ENCODE measurements around the gene PTX4. TPM values are rescaled to one million over a fixed set of nuclear protein-coding genes. Genes with fewer than 3 reads are reported as not detected.

Gene PTX4
- total RNA-seq, 1 donor from 2014 or later = not detected

DNA sequence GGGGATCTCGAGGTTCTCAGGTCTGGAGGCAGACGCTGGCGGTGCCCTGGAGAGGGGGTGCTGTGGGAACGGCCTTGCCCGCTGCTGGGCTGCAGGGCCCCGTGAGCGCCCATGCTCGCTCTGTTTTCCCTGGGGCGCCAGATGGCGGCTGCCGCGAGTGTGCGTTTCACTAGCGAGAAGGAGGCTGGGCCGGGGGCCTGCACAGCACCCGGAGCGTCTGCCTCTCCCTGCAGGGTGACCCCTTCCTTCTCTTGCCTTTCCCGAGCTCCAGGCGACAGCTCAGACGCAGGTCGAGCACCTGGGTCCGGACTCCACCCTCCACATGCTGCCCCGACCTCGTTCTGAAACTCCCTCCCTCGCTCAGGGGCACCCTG, 7.1 kb upstream of the PTX4 start:
- TF ChIP-seq, protein P1, sequence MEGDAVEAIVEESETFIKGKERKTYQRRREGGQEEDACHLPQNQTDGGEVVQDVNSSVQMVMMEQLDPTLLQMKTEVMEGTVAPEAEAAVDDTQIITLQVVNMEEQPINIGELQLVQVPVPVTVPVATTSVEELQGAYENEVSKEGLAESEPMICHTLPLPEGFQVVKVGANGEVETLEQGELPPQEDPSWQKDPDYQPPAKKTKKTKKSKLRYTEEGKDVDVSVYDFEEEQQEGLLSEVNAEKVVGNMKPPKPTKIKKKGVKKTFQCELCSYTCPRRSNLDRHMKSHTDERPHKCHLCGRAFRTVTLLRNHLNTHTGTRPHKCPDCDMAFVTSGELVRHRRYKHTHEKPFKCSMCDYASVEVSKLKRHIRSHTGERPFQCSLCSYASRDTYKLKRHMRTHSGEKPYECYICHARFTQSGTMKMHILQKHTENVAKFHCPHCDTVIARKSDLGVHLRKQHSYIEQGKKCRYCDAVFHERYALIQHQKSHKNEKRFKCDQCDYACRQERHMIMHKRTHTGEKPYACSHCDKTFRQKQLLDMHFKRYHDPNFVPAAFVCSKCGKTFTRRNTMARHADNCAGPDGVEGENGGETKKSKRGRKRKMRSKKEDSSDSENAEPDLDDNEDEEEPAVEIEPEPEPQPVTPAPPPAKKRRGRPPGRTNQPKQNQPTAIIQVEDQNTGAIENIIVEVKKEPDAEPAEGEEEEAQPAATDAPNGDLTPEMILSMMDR (conservative IDR thresholded peaks at IDR 0.05) = no peak
- Mint-ChIP-seq H3K9me3 (no peaks in the 10 kb centered on the region), H3K27ac (no peak overlapping the region), H3K4me3 (no peak overlapping the region), H3K36me3 (no peaks in the 10 kb centered on the region), H3K4me1 (ENCODE audit: unreplicated experiment) (peaks cover 8% of the 10 kb centered on the region), H3K27me3 (no peaks in the 10 kb centered on the region)
- no peak for DNase-seq (ENCODE audit: extremely low spot score, unreplicated experiment)

DNA sequence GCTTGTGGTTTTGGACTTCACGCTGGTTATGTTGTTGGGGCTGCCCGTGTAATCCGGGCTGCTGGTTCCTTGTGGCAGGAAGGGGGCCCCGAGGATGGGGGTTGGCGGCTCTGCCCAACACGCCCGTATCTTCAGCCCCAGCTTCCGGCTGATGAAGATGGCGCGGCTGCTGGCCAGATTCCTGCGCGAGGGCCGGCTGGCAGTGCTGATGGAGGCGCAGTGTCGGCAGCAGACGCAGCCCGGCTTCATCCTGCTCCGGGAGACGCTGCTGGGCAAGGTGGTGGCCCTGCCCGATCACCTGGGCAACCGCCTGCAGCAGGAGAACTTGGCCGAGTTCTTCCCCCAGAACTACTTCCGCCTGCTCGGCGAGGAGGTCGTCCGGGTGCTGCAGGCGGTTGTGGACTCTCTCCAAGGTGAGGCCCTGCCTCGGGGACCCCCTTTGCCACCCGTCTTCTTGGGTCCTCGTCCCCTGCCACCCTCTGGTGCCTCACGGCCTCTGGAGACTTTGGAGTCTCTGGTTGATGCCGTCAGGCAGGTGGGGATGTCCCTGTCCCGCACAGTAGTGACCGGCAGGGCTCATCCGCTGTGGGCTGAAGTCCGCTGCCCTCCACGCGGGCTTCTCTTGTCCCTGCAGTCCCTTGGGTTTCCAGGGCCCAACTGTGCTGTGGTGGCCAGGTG, 6.6 kb upstream of the PTX4 start:
- H3K27me3 Mint-ChIP-seq = no peaks in the 10 kb centered on the region
- DNase-seq (ENCODE audit: extremely low spot score, unreplicated experiment) = no peak
- H3K4me1 Mint-ChIP-seq (ENCODE audit: unreplicated experiment) = peaks cover 8% of the 10 kb centered on the region
- no peak overlapping the region for H3K4me3 Mint-ChIP-seq
- no peaks in the 10 kb centered on the region for H3K9me3 Mint-ChIP-seq
- TF ChIP-seq, protein P1 (conservative IDR thresholded peaks at IDR 0.05) = no peak
- no peak overlapping the region for H3K27ac Mint-ChIP-seq
- no peaks in the 10 kb centered on the region for H3K36me3 Mint-ChIP-seq

- H3K36me3 Mint-ChIP-seq = no peaks in the 10 kb centered on the region
- H3K4me1 Mint-ChIP-seq (ENCODE audit: unreplicated experiment) = peaks cover 8% of the 10 kb centered on the region
- peak overlapping the region; percentile 97 for H3K4me3 Mint-ChIP-seq
- TF ChIP-seq, protein P1 (conservative IDR thresholded peaks at IDR 0.05) = no peak
- H3K9me3 Mint-ChIP-seq = no peaks in the 10 kb centered on the region
- no peak overlapping the region for H3K27ac Mint-ChIP-seq
- no peaks in the 10 kb centered on the region for H3K27me3 Mint-ChIP-seq
- DNase-seq (ENCODE audit: extremely low spot score, unreplicated experiment) = peak; percentile 63
Measured at GRCh38 chr16:1494711-1495110, 6.0 kb upstream of the PTX4 start.

DNA sequence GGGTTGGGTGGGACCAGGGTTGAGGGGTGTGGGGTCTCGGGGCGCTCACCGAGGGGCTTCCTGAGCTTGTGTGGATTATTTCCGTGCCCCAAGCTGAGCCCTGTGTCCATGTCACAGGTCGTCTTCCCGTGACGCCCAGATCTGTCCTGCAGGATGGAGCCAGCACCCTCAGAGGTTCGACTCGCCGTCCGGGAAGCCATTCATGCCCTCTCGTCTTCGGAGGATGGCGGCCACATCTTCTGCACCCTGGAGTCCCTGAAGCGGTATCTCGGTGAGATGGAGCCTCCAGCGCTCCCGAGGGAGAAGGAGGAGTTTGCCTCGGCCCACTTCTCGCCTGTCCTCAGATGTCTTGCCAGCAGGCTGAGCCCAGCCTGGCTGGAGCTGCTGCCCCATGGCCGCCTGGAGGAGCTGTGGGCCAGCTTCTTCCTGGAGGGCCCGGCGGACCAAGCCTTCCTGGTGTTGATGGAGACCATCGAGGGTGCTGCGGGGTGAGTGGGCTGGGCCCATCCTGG, 5.4 kb upstream of the PTX4 start:
- TF ChIP-seq, protein P1 (conservative IDR thresholded peaks at IDR 0.05) = peak; percentile 38
- H3K4me3 Mint-ChIP-seq = peak overlapping the region; percentile 97
- H3K27ac Mint-ChIP-seq = peak overlapping the region; percentile 55
- peaks cover 8% of the 10 kb centered on the region for H3K4me1 Mint-ChIP-seq (ENCODE audit: unreplicated experiment)
- no peaks in the 10 kb centered on the region for H3K27me3 Mint-ChIP-seq
- no peaks in the 10 kb centered on the region for H3K9me3 Mint-ChIP-seq
- no peaks in the 10 kb centered on the region for H3K36me3 Mint-ChIP-seq
- peak; percentile 69 for DNase-seq (ENCODE audit: extremely low spot score, unreplicated experiment)

DNA sequence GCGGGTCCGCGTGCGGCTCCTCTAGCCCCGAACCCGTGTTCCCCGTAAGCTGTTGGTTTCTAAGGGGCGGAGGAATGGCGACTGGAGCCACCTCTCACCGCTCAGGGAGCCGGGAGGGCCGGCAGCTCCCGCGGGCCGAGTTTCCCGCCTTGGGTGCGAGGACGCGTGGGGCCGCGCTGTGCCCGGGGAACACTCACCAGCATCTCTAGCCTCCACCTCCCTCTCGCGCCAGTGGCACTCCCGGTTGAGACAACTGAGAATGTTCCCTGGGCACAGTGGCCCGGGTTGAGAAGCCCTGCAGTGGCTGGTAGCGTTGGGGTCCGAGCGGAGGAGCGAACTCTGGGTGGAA, 5.0 kb upstream of the PTX4 start:
- peak overlapping the region; percentile 97 for H3K4me3 Mint-ChIP-seq
- H3K36me3 Mint-ChIP-seq = no peaks in the 10 kb centered on the region
- no peaks in the 10 kb centered on the region for H3K9me3 Mint-ChIP-seq
- TF ChIP-seq, protein P1 (conservative IDR thresholded peaks at IDR 0.05) = no peak
- DNase-seq (ENCODE audit: extremely low spot score, unreplicated experiment) = peak; percentile 70
- peaks cover 8% of the 10 kb centered on the region for H3K4me1 Mint-ChIP-seq (ENCODE audit: unreplicated experiment)
- peak overlapping the region; percentile 55 for H3K27ac Mint-ChIP-seq
- H3K27me3 Mint-ChIP-seq = no peaks in the 10 kb centered on the region
